ENCODE results near the gene PF4V1. TPM values are rescaled to one million over a fixed set of nuclear protein-coding genes. Genes with fewer than 3 reads are reported as not detected.

Gene PF4V1
- total and polyA plus RNA-seq, 2 donors (not counting 1 experiment from before 2014, with no cell fraction given) = not detected

- DNase-seq (no peak), ATAC-seq (ENCODE audit: low read depth) (no peak)
- intact Hi-C loops (cut with micrococcal nuclease) = no loop called here
- CTCF ChIA-PET = no interaction called here
- no peak overlapping the region for H3K4me3 ChIP-seq (ENCODE audit: control extremely low read depth in 1 of 5, extremely low read depth in 1 of 5, insufficient read depth in 1 of 5, low read depth in 2 of 5, low read length in 4 of 5)
- no peaks in the 10 kb centered on the region for H3K4me1 Mint-ChIP-seq
- H3K9me3 ChIP-seq (ENCODE audit: control extremely low read depth in 1 of 3, control insufficient read depth in 2 of 3, insufficient read depth in 1 of 3, low read length in 2 of 3) = no peaks in the 10 kb centered on the region
- no peak overlapping the region for H3K27ac Mint-ChIP-seq
- TF ChIP-seq EZH2 (IDR thresholded peaks at IDR 0.05; ENCODE audit: borderline replicate concordance, insufficient read depth, low read depth, low read length, poor library complexity, severe bottlenecking) = no peak
- peaks cover 3% of the 10 kb centered on the region for H3K9me3 Mint-ChIP-seq (ENCODE audit: insufficient read depth)
- H3K27ac ChIP-seq (ENCODE audit: low read length in 2 of 2) = no peak overlapping the region
- no peaks in the 10 kb centered on the region for H3K4me1 ChIP-seq (ENCODE audit: control insufficient read depth in 2 of 2, insufficient read depth in 2 of 2, low read length in 2 of 2)
- no peak overlapping the region for H3K4me2 ChIP-seq (replicated peaks; ENCODE audit: low read depth, low read length, poor library complexity, severe bottlenecking)
- POLR2A ChIA-PET = no interaction called here
- H3K9ac ChIP-seq (ENCODE audit: low read length) = no peak overlapping the region
- no peaks in the 10 kb centered on the region for H4K20me1 ChIP-seq (ENCODE audit: control insufficient read depth, insufficient read depth, low read length, poor library complexity, severe bottlenecking)
- no peaks in the 10 kb centered on the region for H3K36me3 ChIP-seq (replicated peaks in 1 of 2; ENCODE audit: control extremely low read depth in 1 of 2, control insufficient read depth in 1 of 2, extremely low read depth in 1 of 2, insufficient read depth in 2 of 2, low read length in 1 of 2)
- no peaks in the 10 kb centered on the region for H3K79me2 ChIP-seq (ENCODE audit: control insufficient read depth, insufficient read depth, low read length)
- no peaks in the 10 kb centered on the region for H3K27me3 Mint-ChIP-seq
- no peaks in the 10 kb centered on the region for H3K27me3 ChIP-seq (replicated peaks in 1 of 4; ENCODE audit: control extremely low read depth in 1 of 4, control insufficient read depth in 3 of 4, insufficient read depth in 4 of 4, low read length in 3 of 4)
- no peak overlapping the region for H2AFZ ChIP-seq (ENCODE audit: insufficient read depth, low read depth, low read length, poor library complexity, severe bottlenecking)
- no CpG with 5 or more reads among the region's 1 CpG for WGBS (ENCODE audit: insufficient coverage)
- no peak overlapping the region for H3K4me3 Mint-ChIP-seq
Measured at GRCh38 chr4:73815145-73815544, 38.0 kb upstream of the PF4V1 start.

DNA sequence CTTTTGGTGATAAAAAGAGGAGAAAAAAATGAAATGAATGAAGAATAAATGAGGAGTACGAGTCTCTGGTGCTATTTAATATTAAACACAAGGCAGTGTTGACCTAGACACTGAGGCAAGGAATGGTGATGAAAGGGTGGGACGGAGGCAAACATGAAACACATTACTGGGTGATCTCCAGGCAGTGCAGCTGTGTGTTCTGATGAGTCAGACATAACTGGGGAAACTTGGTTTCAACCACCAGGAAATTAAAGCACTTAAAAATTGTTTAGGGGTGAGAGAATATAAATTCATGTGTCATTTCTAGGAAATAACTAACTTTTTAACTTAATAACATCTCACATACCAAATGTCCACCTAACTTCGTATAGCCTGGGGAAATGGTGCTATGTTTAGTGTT is 36.3 kb upstream of the PF4V1 start:
- TF ChIP-seq CTCF (IDR thresholded peaks at IDR 0.05) = no peak
- no peak for TF ChIP-seq EZH2 (IDR thresholded peaks at IDR 0.05; ENCODE audit: borderline replicate concordance, insufficient read depth, low read depth, low read length, poor library complexity, severe bottlenecking)
- Histone ChIP-seq H3K4me1 (ENCODE audit: control insufficient read depth in 2 of 2, insufficient read depth in 2 of 2, low read length in 2 of 2) (no peaks in the 10 kb centered on the region), H3K36me3 (replicated peaks in 1 of 2; ENCODE audit: control extremely low read depth in 1 of 2, control insufficient read depth in 1 of 2, extremely low read depth in 1 of 2, insufficient read depth in 2 of 2, low read length in 1 of 2) (no peaks in the 10 kb centered on the region), H3K79me2 (ENCODE audit: control insufficient read depth, insufficient read depth, low read length) (no peaks in the 10 kb centered on the region), H3K9ac (ENCODE audit: low read length) (no peak overlapping the region), H4K20me1 (ENCODE audit: control insufficient read depth, insufficient read depth, low read length, poor library complexity, severe bottlenecking) (no peaks in the 10 kb centered on the region), H2AFZ (ENCODE audit: insufficient read depth, low read depth, low read length, poor library complexity, severe bottlenecking) (no peak overlapping the region), H3K27me3 (replicated peaks in 1 of 4; ENCODE audit: control extremely low read depth in 1 of 4, control insufficient read depth in 3 of 4, insufficient read depth in 4 of 4, low read length in 3 of 4) (no peaks in the 10 kb centered on the region), H3K4me3 (ENCODE audit: control extremely low read depth in 1 of 5, extremely low read depth in 1 of 5, insufficient read depth in 1 of 5, low read depth in 2 of 5, low read length in 4 of 5) (no peak overlapping the region), H3K9me3 (ENCODE audit: control extremely low read depth in 1 of 3, control insufficient read depth in 2 of 3, insufficient read depth in 1 of 3, low read length in 2 of 3) (no peaks in the 10 kb centered on the region), H3K27ac (ENCODE audit: low read length in 2 of 2) (no peak overlapping the region), H3K4me2 (replicated peaks; ENCODE audit: low read depth, low read length, poor library complexity, severe bottlenecking) (no peak overlapping the region)
- 60% methylated on average over 2 of the region's 3 CpGs for WGBS (ENCODE audit: insufficient coverage)
- H3K9me3 Mint-ChIP-seq (ENCODE audit: insufficient read depth) = peaks cover 3% of the 10 kb centered on the region
- H3K27me3 Mint-ChIP-seq = no peaks in the 10 kb centered on the region
- intact Hi-C loops (cut with micrococcal nuclease) = no loop called here
- no peak overlapping the region for H3K4me3 Mint-ChIP-seq
- no peaks in the 10 kb centered on the region for H3K4me1 Mint-ChIP-seq
- no peak overlapping the region for H3K27ac Mint-ChIP-seq
- DNase-seq (no peak), ATAC-seq (ENCODE audit: low read depth) (no peak)
- ChIA-PET CTCF (no interaction called here), POLR2A (no interaction called here)

All from B cell (primary cell).